Fibroblast of lung (primary cell): ENCODE data around the gene BZW1. TPM values are rescaled to one million over a fixed set of nuclear protein-coding genes. Genes with fewer than 3 reads are reported as not detected.

Source experiments
- DNase-seq, 2 donors: peaks; one replicate each; pipeline versions ENCODE4 v3.0.0 to v3.0.0-alpha.2; 2010; ENCODE audit warnings: low read depth in 2 of 2
- H2AFZ ChIP-seq: 2 replicates; pipeline ENCODE4 v1.5.1; 2012; ENCODE audit warnings: low read length, control low read depth, inconsistent platforms
- H3K27ac ChIP-seq: 2 replicates; pipeline ENCODE4 v1.5.1; 2011; ENCODE audit warnings: low read length, control low read depth; ENCODE audit not compliant: insufficient read depth
- H3K27me3 ChIP-seq: 2 replicates; pipeline ENCODE4 v1.5.1; 2011; ENCODE audit warnings: mild to moderate bottlenecking, low read length; ENCODE audit not compliant: control insufficient read depth, insufficient read depth
- H3K36me3 ChIP-seq: 2 replicates; pipeline ENCODE4 v1.5.1; 2011; ENCODE audit warnings: low read length; ENCODE audit not compliant: control insufficient read depth, insufficient read depth
- H3K4me1 ChIP-seq: 2 replicates; pipeline ENCODE4 v1.5.1; 2011; ENCODE audit warnings: low read length; ENCODE audit not compliant: control insufficient read depth, insufficient read depth; ENCODE audit errors: extremely low read depth
- H3K4me2 ChIP-seq: 2 replicates; pipeline ENCODE4 v1.5.1; 2011; ENCODE audit warnings: low read length, control low read depth; ENCODE audit not compliant: insufficient read depth; ENCODE audit errors: extremely low read depth
- H3K4me3 ChIP-seq, 4 experiments: fragments of 200-600 bp in 1 of 4; sonication (generic) in 1 of 4; replicated peaks in 1 of 4; 2 replicates each; pipeline ENCODE4 v1.5.1; 2011 to 2016; ENCODE audit warnings: low read length in 4 of 4, low read depth in 3 of 4, mild to moderate bottlenecking in 3 of 4, control low read depth in 2 of 4, inconsistent platforms in 1 of 4, mixed read lengths in 1 of 4; ENCODE audit not compliant: insufficient read depth in 1 of 4; ENCODE audit errors: control extremely low read depth in 1 of 4
- H3K79me2 ChIP-seq: 2 replicates; pipeline ENCODE4 v1.5.1; 2012; ENCODE audit warnings: mild to moderate bottlenecking, low read length, inconsistent platforms; ENCODE audit not compliant: control insufficient read depth, insufficient read depth
- H3K9ac ChIP-seq: 2 replicates; pipeline ENCODE4 v1.5.1; 2011; ENCODE audit warnings: mild to moderate bottlenecking, low read length, control low read depth; ENCODE audit not compliant: insufficient read depth
- H3K9me3 ChIP-seq: 2 replicates; pipeline ENCODE4 v1.5.1; 2012; ENCODE audit warnings: low read depth, low read length; ENCODE audit not compliant: control insufficient read depth, insufficient read depth
- H4K20me1 ChIP-seq: 2 replicates; pipeline ENCODE4 v1.5.1; 2011; ENCODE audit warnings: low read length; ENCODE audit not compliant: control insufficient read depth, insufficient read depth; ENCODE audit errors: extremely low read depth
- CTCF ChIP-seq, 2 donors: IDR thresholded peaks in 1 of 2; conservative IDR thresholded peaks in 1 of 2; 1 replicate in 1 of 2; 2 replicates in 1 of 2; pipeline ENCODE4 v1.5.1; 2011 to 2012; ENCODE audit warnings: low read length in 2 of 2, control low read depth in 1 of 2, inconsistent platforms in 1 of 2, low read depth in 1 of 2, mild to moderate bottlenecking in 1 of 2
- EZH2 ChIP-seq: IDR thresholded peaks from 2 replicates; pipeline ENCODE4 v1.5.1; 2012; ENCODE audit warnings: low read length, control low read depth, mild to moderate bottlenecking; ENCODE audit errors: missing control alignments
- polyA plus RNA-seq, 2 donors: library from polyadenylated mRNA; depleted of rRNA in 1 of 2; stranded (reverse) in 1 of 2; unstranded in 1 of 2; fragments of >200 nt; gene quantifications; 2 replicates each; pipeline ENCODE4 v1.2.1, GENCODE V29; 2011 to 2012; ENCODE audit warnings: missing spikeins in 1 of 2
- total RNA-seq: library from RNA; depleted of rRNA; stranded (reverse); fragments of >200 nt; gene quantifications from 2 replicates; pipeline ENCODE4 v1.2.1, GENCODE V29; 2014

Gene BZW1
- total and polyA plus RNA-seq, 2 donors (not counting 1 experiment from before 2014, with no cell fraction given) = 325 to 425 TPM

DNA sequence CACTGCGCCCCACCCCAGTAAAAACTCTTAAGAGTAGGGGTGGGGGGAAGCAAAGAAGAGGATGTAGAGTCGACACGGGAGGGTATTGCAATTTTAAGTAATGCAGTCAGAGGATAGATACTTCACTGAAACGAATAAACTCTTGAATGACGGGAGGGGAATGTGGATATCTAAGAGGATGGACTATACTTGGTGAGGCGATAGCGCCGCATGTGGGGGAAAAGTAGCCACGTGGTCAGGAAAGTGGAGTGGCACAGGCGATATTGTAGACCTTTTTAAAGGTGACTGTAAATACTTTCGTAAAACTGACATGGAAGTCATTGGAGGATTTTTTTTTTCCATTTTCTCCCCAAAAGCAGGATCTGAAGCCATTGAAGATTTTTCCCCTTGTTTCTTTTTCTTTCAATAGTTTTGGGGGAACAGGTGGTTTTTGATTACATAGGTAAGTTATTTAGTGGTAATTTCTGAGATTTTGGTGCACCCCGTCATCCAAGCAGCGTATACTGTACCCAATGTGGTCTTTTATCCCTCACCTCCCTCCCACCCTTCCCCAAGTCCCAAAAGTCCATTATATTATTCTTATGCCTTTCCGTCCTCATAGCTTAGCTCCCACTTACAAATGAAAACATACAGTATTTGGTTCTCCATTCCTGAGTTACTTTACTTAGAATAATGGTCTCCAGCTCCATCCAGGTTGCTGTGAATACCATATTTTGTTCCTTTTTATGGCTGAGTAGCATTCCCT, 39.0 kb downstream of the BZW1 start:
- no peak overlapping the region for H2AFZ ChIP-seq
- peaks cover 1% of the 10 kb centered on the region for H3K79me2 ChIP-seq
- no peak for TF ChIP-seq CTCF (conservative IDR thresholded peaks at IDR 0.05 in 1 of 2, IDR thresholded peaks at IDR 0.05 in 1 of 2; ENCODE audit: low read depth in 1 of 2, low read length in 2 of 2)
- no peak for TF ChIP-seq EZH2
- H3K4me1 ChIP-seq = no peaks in the 10 kb centered on the region
- no peak overlapping the region for H3K27ac ChIP-seq
- no peaks in the 10 kb centered on the region for H4K20me1 ChIP-seq
- DNase-seq = no peak
- no peaks in the 10 kb centered on the region for H3K27me3 ChIP-seq
- no peak overlapping the region for H3K9ac ChIP-seq
- H3K4me2 ChIP-seq = no peak overlapping the region
- H3K9me3 ChIP-seq = no peaks in the 10 kb centered on the region
- H3K4me3 ChIP-seq = no peak overlapping the region
- peaks cover 11% of the 10 kb centered on the region for H3K36me3 ChIP-seq

GRCh38 chr2:200851398-200852248, 39.9 kb downstream of the BZW1 start:
- Histone ChIP-seq H3K4me3 (no peak overlapping the region), H3K36me3 (peaks cover 14% of the 10 kb centered on the region), H3K27me3 (no peaks in the 10 kb centered on the region), H4K20me1 (no peaks in the 10 kb centered on the region), H3K9me3 (no peaks in the 10 kb centered on the region), H3K4me2 (no peak overlapping the region), H2AFZ (no peak overlapping the region), H3K4me1 (no peaks in the 10 kb centered on the region), H3K9ac (no peak overlapping the region), H3K27ac (no peak overlapping the region), H3K79me2 (peaks cover 3% of the 10 kb centered on the region)
- no peak for DNase-seq
- TF ChIP-seq CTCF (conservative IDR thresholded peaks at IDR 0.05 in 1 of 2, IDR thresholded peaks at IDR 0.05 in 1 of 2; ENCODE audit: low read depth in 1 of 2, low read length in 2 of 2) (no peak), EZH2 (no peak)

- H3K36me3 ChIP-seq = peaks cover 18% of the 10 kb centered on the region
- no peaks in the 10 kb centered on the region for H3K27me3 ChIP-seq
- H3K4me2 ChIP-seq = no peak overlapping the region
- H3K9me3 ChIP-seq = no peaks in the 10 kb centered on the region
- TF ChIP-seq EZH2 (no peak), CTCF (conservative IDR thresholded peaks at IDR 0.05 in 1 of 2, IDR thresholded peaks at IDR 0.05 in 1 of 2; ENCODE audit: low read depth in 1 of 2, low read length in 2 of 2) (no peak)
- no peak overlapping the region for H3K9ac ChIP-seq
- no peaks in the 10 kb centered on the region for H3K4me1 ChIP-seq
- H3K79me2 ChIP-seq = peaks cover 13% of the 10 kb centered on the region
- no peak for DNase-seq
- H4K20me1 ChIP-seq = no peaks in the 10 kb centered on the region
- H2AFZ ChIP-seq = no peak overlapping the region
- H3K27ac ChIP-seq = no peak overlapping the region
- no peak overlapping the region for H3K4me3 ChIP-seq
These were observed 40.9 kb downstream of the BZW1 start for GRCh38 chr2:200852605-200853004.
